Keratinocyte (primary cell): ENCODE data around the gene CFAP43. TPM values are rescaled to one million over a fixed set of nuclear protein-coding genes. Genes with fewer than 3 reads are reported as not detected.

Source experiments
- DNase-seq: peaks from one replicate; pipeline ENCODE4 v3.0.0-alpha.2; 2011; ENCODE audit warnings: low read depth, missing footprints, low spot score
- FAIRE-seq: peaks from 2 replicates; lab custom pipeline; 2011; peaks lifted over from hg19 to GRCh38; lab: Jason Lieb, UNC
- H2AFZ ChIP-seq: 2 replicates; pipeline ENCODE4 v1.6.0; 2012; ENCODE audit warnings: low read length, control low read depth, inconsistent platforms; ENCODE audit not compliant: control insufficient read depth
- H3K27ac ChIP-seq: 2 replicates; pipeline ENCODE4 v1.5.1; 2011; ENCODE audit warnings: low read length; ENCODE audit not compliant: control insufficient read depth, insufficient read depth
- H3K27me3 ChIP-seq: 3 replicates; pipeline ENCODE4 v1.6.0; 2011; ENCODE audit warnings: low read length; ENCODE audit not compliant: control insufficient read depth, insufficient read depth; ENCODE audit errors: extremely low read depth
- H3K36me3 ChIP-seq, 2 experiments: 2 replicates in 1 of 2; 3 replicates in 1 of 2; pipeline ENCODE4 v1.5.1; 2011; ENCODE audit warnings: low read length in 2 of 2, mild to moderate bottlenecking in 1 of 2; ENCODE audit not compliant: control insufficient read depth in 2 of 2, insufficient read depth in 2 of 2; ENCODE audit errors: extremely low read depth in 1 of 2
- H3K4me1 ChIP-seq: 3 replicates; pipeline ENCODE4 v1.5.1; 2011; ENCODE audit warnings: low read length; ENCODE audit not compliant: control insufficient read depth, insufficient read depth; ENCODE audit errors: extremely low read depth
- H3K4me2 ChIP-seq: 3 replicates; pipeline ENCODE4 v1.6.0; 2011; ENCODE audit warnings: low read depth, low read length; ENCODE audit not compliant: control insufficient read depth, insufficient read depth; ENCODE audit errors: extremely low read depth
- H3K4me3 ChIP-seq, 3 experiments: fragments of 200-600 bp in 1 of 3; sonication (generic) in 1 of 3; 2 replicates in 2 of 3; 3 replicates in 1 of 3; pipeline ENCODE4 v1.5.1; 2011 to 2016; ENCODE audit warnings: low read length in 3 of 3, mild to moderate bottlenecking in 3 of 3, control low read depth in 2 of 3, inconsistent platforms in 1 of 3, low read depth in 1 of 3, mixed read lengths in 1 of 3, mixed run types in 1 of 3, moderate library complexity in 1 of 3; ENCODE audit not compliant: control insufficient read depth in 2 of 3, insufficient read depth in 2 of 3; ENCODE audit errors: extremely low read depth in 1 of 3
- H3K79me2 ChIP-seq: 2 replicates; pipeline ENCODE4 v1.6.0; 2012; ENCODE audit warnings: low read length; ENCODE audit not compliant: control insufficient read depth, insufficient read depth
- H3K9ac ChIP-seq: 3 replicates; pipeline ENCODE4 v1.6.0; 2011; ENCODE audit warnings: low read length; ENCODE audit not compliant: control insufficient read depth, insufficient read depth; ENCODE audit errors: extremely low read depth
- H3K9me1 ChIP-seq: 3 replicates; pipeline ENCODE4 v1.6.0; 2011; ENCODE audit warnings: low read length; ENCODE audit not compliant: control insufficient read depth, insufficient read depth; ENCODE audit errors: extremely low read depth
- H3K9me3 ChIP-seq: 2 replicates; pipeline ENCODE4 v1.5.1; 2012; ENCODE audit warnings: low read depth, low read length; ENCODE audit not compliant: control insufficient read depth
- H4K20me1 ChIP-seq: 3 replicates; pipeline ENCODE4 v1.6.0; 2011; ENCODE audit warnings: low read length; ENCODE audit not compliant: control insufficient read depth, insufficient read depth; ENCODE audit errors: extremely low read depth
- EZH2 ChIP-seq: IDR thresholded peaks from one replicate; pipeline ENCODE4 v1.6.1; 2012; ENCODE audit warnings: inconsistent platforms, mild to moderate bottlenecking, low read length, moderate library complexity
- dilution Hi-C: fragments of 300-500 bp; cut with MboI; formaldehyde crosslinking; loops from one replicate; pipeline ENCODE4 v1.7.0; 2020; ENCODE audit warnings: low sequenced_read_pairs; ENCODE audit not compliant: extremely low pct_ligation_motif_present
- polyA plus RNA-seq, 5 experiments: library from polyadenylated mRNA; depleted of rRNA in 3 of 5; stranded (reverse) in 3 of 5; stranded (forward) in 1 of 5; unstranded in 1 of 5; fragments of >200 nt; gene quantifications; 1 replicate in 1 of 5; 2 replicates in 3 of 5; 3 replicates in 1 of 5; pipeline versions ENCODE4 v1.2.1 to v1.2.3, GENCODE V29; 2011 to 2012; ENCODE audit warnings: missing spikeins in 2 of 5, low read depth in 1 of 5, low replicate concordance in 1 of 5
- TF ChIP-seq, protein P1 (sequence below), 3 experiments: IDR thresholded peaks in 1 of 3; conservative IDR thresholded peaks in 1 of 3; optimal IDR thresholded peaks in 1 of 3; 2 replicates in 2 of 3; 3 replicates in 1 of 3; pipeline versions ENCODE3 to v1.5.1; 2011; ENCODE audit warnings: low read length in 3 of 3, mild to moderate bottlenecking in 3 of 3, moderate library complexity in 2 of 3, control low read depth in 1 of 3, inconsistent platforms in 1 of 3; ENCODE audit not compliant: insufficient read depth in 2 of 3; ENCODE audit errors: extremely low read depth in 1 of 3

Gene CFAP43
- polyA plus RNA-seq, 1 donor (not counting 4 experiments of a cell fraction or from before 2014, with no cell fraction given), result 0.25 TPM

DNA sequence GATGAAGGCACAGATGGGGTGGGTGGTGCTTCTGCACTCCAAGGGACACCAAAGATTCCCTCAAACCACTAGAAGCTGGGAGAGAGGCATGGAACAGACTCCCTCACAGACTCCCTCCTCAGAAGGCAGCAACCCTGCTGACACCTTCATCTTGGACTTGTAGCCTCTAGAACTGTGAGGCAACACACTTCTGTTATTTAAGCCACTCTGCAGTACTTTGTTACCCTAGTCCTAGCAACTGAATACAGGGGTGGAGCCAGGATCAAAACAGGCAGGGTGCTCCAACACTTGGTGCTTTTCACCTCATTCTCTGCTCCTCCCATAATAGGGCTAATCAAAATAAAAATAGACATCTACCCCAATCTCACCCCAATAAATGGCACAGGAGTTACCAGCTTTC lies 20.2 kb upstream of the CFAP43 start:
- Histone ChIP-seq H4K20me1 (no peaks in the 10 kb centered on the region), H3K9me3 (no peaks in the 10 kb centered on the region), H3K27ac (no peak overlapping the region), H3K9me1 (peaks cover 3% of the 10 kb centered on the region), H2AFZ (no peak overlapping the region), H3K79me2 (peaks cover 30% of the 10 kb centered on the region), H3K4me3 (no peak overlapping the region), H3K4me1 (peaks cover 23% of the 10 kb centered on the region), H3K4me2 (no peak overlapping the region), H3K27me3 (no peaks in the 10 kb centered on the region), H3K9ac (no peak overlapping the region), H3K36me3 (no peaks in the 10 kb centered on the region)
- FAIRE-seq (no peak), DNase-seq (no peak)
- dilution Hi-C loops, result no loop called here
- TF ChIP-seq, protein P1, sequence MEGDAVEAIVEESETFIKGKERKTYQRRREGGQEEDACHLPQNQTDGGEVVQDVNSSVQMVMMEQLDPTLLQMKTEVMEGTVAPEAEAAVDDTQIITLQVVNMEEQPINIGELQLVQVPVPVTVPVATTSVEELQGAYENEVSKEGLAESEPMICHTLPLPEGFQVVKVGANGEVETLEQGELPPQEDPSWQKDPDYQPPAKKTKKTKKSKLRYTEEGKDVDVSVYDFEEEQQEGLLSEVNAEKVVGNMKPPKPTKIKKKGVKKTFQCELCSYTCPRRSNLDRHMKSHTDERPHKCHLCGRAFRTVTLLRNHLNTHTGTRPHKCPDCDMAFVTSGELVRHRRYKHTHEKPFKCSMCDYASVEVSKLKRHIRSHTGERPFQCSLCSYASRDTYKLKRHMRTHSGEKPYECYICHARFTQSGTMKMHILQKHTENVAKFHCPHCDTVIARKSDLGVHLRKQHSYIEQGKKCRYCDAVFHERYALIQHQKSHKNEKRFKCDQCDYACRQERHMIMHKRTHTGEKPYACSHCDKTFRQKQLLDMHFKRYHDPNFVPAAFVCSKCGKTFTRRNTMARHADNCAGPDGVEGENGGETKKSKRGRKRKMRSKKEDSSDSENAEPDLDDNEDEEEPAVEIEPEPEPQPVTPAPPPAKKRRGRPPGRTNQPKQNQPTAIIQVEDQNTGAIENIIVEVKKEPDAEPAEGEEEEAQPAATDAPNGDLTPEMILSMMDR (optimal IDR thresholded peaks at IDR 0.05 in 1 of 3, IDR thresholded peaks at IDR 0.05 in 1 of 3, conservative IDR thresholded peaks at IDR 0.05 in 1 of 3; ENCODE audit: extremely low read depth in 1 of 3, insufficient read depth in 2 of 3, low read length in 3 of 3), result no peak

- Histone ChIP-seq H4K20me1 (no peaks in the 10 kb centered on the region), H3K9me3 (no peaks in the 10 kb centered on the region), H3K9me1 (no peaks in the 10 kb centered on the region), H3K79me2 (peaks cover 21% of the 10 kb centered on the region), H2AFZ (no peak overlapping the region), H3K36me3 (no peaks in the 10 kb centered on the region), H3K4me3 (no peak overlapping the region), H3K4me1 (peaks cover 16% of the 10 kb centered on the region), H3K9ac (no peak overlapping the region), H3K4me2 (no peak overlapping the region), H3K27ac (no peak overlapping the region), H3K27me3 (no peaks in the 10 kb centered on the region)
- FAIRE-seq (no peak), DNase-seq (no peak)
- dilution Hi-C loops, result no loop called here
- TF ChIP-seq, protein P1 (optimal IDR thresholded peaks at IDR 0.05 in 1 of 3, IDR thresholded peaks at IDR 0.05 in 1 of 3, conservative IDR thresholded peaks at IDR 0.05 in 1 of 3; ENCODE audit: extremely low read depth in 1 of 3, insufficient read depth in 2 of 3, low read length in 3 of 3), result no peak
- TF ChIP-seq EZH2, result no peak
Observed at GRCh38 chr10:104251443-104251842, 19.3 kb upstream of the CFAP43 start.
